ENCODE results near the gene MAN1A1.
"Not testable (repeated sequence)": the region's sequence is repeated elsewhere in the genome, so short reads cannot be mapped to it uniquely, and the experiment has no call there.

Gene MAN1A1

GRCh38 chr6:119163006-119163405 is 186.6 kb downstream of the MAN1A1 start:
- no peak for FAIRE-seq

GRCh38 chr6:119162134-119162775 is 187.3 kb downstream of the MAN1A1 start:
- no peak for FAIRE-seq

GRCh38 chr6:119161438-119161837 is 188.1 kb downstream of the MAN1A1 start:
- no peak for FAIRE-seq

GRCh38 chr6:119160911-119161310 is 188.7 kb downstream of the MAN1A1 start:
- no peak for FAIRE-seq

- FAIRE-seq, result no peak
Observed at GRCh38 chr6:119158057-119158848, 191.3 kb downstream of the MAN1A1 start.

- no peak for FAIRE-seq
Observed at GRCh38 chr6:119157506-119157815, 192.1 kb downstream of the MAN1A1 start.

- FAIRE-seq, result no peak
Observed at GRCh38 chr6:119156757-119157505, 192.6 kb downstream of the MAN1A1 start.

- not testable (repeated sequence) for FAIRE-seq
Observed at GRCh38 chr6:119156082-119156481, 193.5 kb downstream of the MAN1A1 start.

- FAIRE-seq, result no peak
Observed at GRCh38 chr6:119152187-119152586, 197.4 kb downstream of the MAN1A1 start.

GRCh38 chr6:119148825-119149525 is 200.6 kb downstream of the MAN1A1 start:
- no peak for FAIRE-seq

GRCh38 chr6:119148098-119148824 is 201.3 kb downstream of the MAN1A1 start:
- FAIRE-seq, result no peak

- no peak for FAIRE-seq
Observed at GRCh38 chr6:119147101-119148053, 202.2 kb downstream of the MAN1A1 start.

GRCh38 chr6:119145111-119145510 is 204.4 kb downstream of the MAN1A1 start:
- FAIRE-seq, result no peak

- no peak for FAIRE-seq
Observed at GRCh38 chr6:119142637-119143036, 206.9 kb downstream of the MAN1A1 start.

GRCh38 chr6:119142041-119142440 is 207.5 kb downstream of the MAN1A1 start:
- no peak for FAIRE-seq

GRCh38 chr6:119140196-119141140 is 209.1 kb downstream of the MAN1A1 start:
- no peak for FAIRE-seq

GRCh38 chr6:119138906-119139541 is 210.5 kb downstream of the MAN1A1 start:
- FAIRE-seq, result no peak

- no peak for FAIRE-seq
Observed at GRCh38 chr6:119137194-119138072, 212.1 kb downstream of the MAN1A1 start.

GRCh38 chr6:119134752-119135151 is 214.8 kb downstream of the MAN1A1 start:
- no peak for FAIRE-seq

All from G401.6 (cell line).